Type B pancreatic cell (in vitro differentiated cells): ENCODE measurements around the gene PLEKHO2. TPM values are rescaled to one million over a fixed set of nuclear protein-coding genes. Genes with fewer than 3 reads are reported as not detected.
"Not testable (repeated sequence)": the region's sequence is repeated elsewhere in the genome, so short reads cannot be mapped to it uniquely, and the experiment has no call there.

Experiments used
- DNase-seq: peaks from one replicate; pipeline ENCODE4 v3.0.0; 2021; ENCODE audit warnings: mixed read lengths; ENCODE audit not compliant: unreplicated experiment; ENCODE audit errors: extremely low spot score
- H3K27ac Mint-ChIP-seq: 2 replicates; pipeline ENCODE4 v1.8.0; 2021; ENCODE audit warnings: mild to moderate bottlenecking, mixed read lengths
- H3K27me3 Mint-ChIP-seq: 2 replicates; pipeline ENCODE4 v1.8.0; 2021; ENCODE audit warnings: mixed read lengths
- H3K36me3 Mint-ChIP-seq: 2 replicates; pipeline ENCODE4 v1.8.0; 2021; ENCODE audit warnings: mixed read lengths
- H3K4me1 Mint-ChIP-seq: one replicate; pipeline ENCODE4 v1.8.0; 2021; ENCODE audit warnings: mixed read lengths; ENCODE audit not compliant: unreplicated experiment
- H3K4me3 Mint-ChIP-seq: 2 replicates; pipeline ENCODE4 v1.8.0; 2021; ENCODE audit warnings: mild to moderate bottlenecking, mixed read lengths
- H3K9me3 Mint-ChIP-seq: 2 replicates; pipeline ENCODE4 v1.8.0; 2021; ENCODE audit warnings: mixed read lengths
- long read RNA-seq: library from polyadenylated mRNA; unstranded; transcript quantifications from one replicate; pipeline ENCODE4 v2.0.0, GENCODE V29; 2020
- total RNA-seq: library from RNA; stranded (reverse); gene quantifications from 2 replicates; pipeline ENCODE4 v1.2.1, GENCODE V29; 2021; ENCODE audit warnings: low replicate concordance
- TF ChIP-seq, protein P1 (sequence below): fragments of 200-600 bp; sonication (generic); conservative IDR thresholded peaks from 2 replicates; pipeline ENCODE4 v1.5.0; 2021; ENCODE audit warnings: antibody characterized with exemption, mild to moderate bottlenecking

The PLEKHO2 gene, protein sequence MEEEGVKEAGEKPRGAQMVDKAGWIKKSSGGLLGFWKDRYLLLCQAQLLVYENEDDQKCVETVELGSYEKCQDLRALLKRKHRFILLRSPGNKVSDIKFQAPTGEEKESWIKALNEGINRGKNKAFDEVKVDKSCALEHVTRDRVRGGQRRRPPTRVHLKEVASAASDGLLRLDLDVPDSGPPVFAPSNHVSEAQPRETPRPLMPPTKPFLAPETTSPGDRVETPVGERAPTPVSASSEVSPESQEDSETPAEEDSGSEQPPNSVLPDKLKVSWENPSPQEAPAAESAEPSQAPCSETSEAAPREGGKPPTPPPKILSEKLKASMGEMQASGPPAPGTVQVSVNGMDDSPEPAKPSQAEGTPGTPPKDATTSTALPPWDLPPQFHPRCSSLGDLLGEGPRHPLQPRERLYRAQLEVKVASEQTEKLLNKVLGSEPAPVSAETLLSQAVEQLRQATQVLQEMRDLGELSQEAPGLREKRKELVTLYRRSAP
- total RNA-seq: 10.1 and 11.2 TPM in 2 replicates
- long read RNA-seq, partial matches to known transcripts: 0 of 1 reads
- long read RNA-seq, other reads (novel, unspliced or antisense): 0 of 1 reads

DNA sequence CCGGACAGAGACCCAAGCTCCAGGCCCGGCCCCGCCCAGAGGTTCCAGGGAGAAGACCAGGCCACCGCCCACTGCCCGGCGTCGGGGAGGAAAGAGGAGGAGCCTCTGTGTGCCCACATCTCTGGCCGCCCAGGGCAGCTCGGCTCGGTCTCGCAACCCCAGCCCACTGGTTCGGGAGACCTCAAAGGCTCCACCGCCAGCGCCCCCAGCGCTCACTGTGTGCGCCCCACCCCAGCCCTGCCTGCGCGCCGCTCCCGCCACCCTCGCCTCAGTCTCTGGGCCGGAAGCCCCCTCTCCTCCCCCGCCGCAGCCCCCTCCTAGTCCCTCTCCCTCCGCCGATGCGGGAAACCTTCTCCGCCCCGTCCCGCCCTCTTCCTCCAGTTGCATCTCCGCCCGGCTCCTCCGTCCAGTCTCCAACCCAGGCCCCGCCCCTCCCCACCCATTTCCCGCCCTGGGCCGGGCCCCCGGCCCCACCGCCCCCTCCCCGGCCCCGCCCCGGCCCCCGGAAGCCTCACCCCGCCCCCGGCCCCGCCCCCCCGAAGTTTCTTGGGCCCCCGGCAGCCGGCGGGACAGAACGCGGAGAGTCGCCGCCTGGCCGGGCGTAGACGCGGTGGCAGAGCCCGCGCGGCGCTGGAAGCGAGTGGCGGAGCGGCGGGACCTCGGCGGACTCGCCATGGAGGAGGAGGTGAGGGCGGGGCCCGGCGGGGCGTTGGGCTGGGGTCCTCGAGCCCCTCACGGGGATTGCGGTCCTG, at the start of gene PLEKHO2:
Gene PLEKHO2 (plus strand): TSS at position 572 of the 752 bp plus-strand sequence. CDS start 102 bp downstream, at position 674.
- DNase-seq: peak; percentile 95
- H3K36me3 Mint-ChIP-seq: no peaks in the 10 kb centered on the region
- H3K4me1 Mint-ChIP-seq: peaks cover 29% of the 10 kb centered on the region
- peaks cover 3% of the 10 kb centered on the region for H3K27me3 Mint-ChIP-seq
- H3K27ac Mint-ChIP-seq: peak within 1 kb of the TSS; percentile 82
- no peaks in the 10 kb centered on the region for H3K9me3 Mint-ChIP-seq
- TF ChIP-seq, protein P1, sequence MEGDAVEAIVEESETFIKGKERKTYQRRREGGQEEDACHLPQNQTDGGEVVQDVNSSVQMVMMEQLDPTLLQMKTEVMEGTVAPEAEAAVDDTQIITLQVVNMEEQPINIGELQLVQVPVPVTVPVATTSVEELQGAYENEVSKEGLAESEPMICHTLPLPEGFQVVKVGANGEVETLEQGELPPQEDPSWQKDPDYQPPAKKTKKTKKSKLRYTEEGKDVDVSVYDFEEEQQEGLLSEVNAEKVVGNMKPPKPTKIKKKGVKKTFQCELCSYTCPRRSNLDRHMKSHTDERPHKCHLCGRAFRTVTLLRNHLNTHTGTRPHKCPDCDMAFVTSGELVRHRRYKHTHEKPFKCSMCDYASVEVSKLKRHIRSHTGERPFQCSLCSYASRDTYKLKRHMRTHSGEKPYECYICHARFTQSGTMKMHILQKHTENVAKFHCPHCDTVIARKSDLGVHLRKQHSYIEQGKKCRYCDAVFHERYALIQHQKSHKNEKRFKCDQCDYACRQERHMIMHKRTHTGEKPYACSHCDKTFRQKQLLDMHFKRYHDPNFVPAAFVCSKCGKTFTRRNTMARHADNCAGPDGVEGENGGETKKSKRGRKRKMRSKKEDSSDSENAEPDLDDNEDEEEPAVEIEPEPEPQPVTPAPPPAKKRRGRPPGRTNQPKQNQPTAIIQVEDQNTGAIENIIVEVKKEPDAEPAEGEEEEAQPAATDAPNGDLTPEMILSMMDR: peak; percentile 53
- H3K4me3 Mint-ChIP-seq: peak within 1 kb of the TSS; percentile 93

DNA sequence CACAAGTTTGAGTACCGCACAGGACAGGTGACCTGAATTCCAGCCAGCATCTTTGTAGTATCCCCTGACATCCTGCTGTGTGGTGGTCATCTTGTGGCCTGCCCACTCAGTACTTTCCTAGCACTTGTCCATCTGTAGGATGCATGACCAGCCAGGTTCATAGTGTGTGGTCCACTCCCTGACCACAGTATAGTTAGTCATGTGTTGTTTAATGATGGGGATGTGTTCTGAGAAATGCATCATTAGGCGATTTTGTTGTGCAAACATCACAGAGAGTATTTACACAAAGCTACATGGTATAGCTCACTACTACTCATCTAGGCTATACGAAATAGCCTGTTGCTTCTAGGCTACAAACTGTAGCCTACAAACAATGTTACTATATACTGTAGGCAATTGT, 49.4 kb upstream of the PLEKHO2 start:
- H3K4me1 Mint-ChIP-seq: no peaks in the 10 kb centered on the region
- no peaks in the 10 kb centered on the region for H3K9me3 Mint-ChIP-seq
- H3K27ac Mint-ChIP-seq: no peak overlapping the region
- DNase-seq: no peak
- no peak overlapping the region for H3K4me3 Mint-ChIP-seq
- TF ChIP-seq, protein P1: no peak
- no peaks in the 10 kb centered on the region for H3K36me3 Mint-ChIP-seq
- H3K27me3 Mint-ChIP-seq: no peaks in the 10 kb centered on the region

DNA sequence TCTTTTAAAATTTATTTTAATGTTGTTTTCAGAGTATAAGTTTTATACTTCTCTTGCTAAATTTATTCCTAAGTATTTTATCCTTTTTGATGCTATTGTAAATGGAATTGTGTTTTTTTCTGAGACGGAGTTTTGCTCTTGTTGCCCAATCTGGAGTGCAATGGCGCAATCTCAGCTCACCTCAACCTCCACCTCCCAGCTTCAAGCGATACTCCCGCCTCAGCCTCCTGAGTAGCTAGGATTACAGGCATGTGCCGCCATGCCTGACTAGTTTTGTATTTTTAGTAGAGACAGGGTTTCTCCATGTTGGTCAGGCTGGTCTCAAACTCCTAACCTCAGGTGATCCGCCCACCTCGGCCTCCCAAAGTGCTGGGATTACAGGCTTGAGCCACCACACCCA, 46.4 kb upstream of the PLEKHO2 start:
- not testable (repeated sequence) for H3K4me3 Mint-ChIP-seq, H3K9me3 Mint-ChIP-seq, H3K27me3 Mint-ChIP-seq, H3K27ac Mint-ChIP-seq, H3K36me3 Mint-ChIP-seq, DNase-seq, H3K4me1 Mint-ChIP-seq

DNA sequence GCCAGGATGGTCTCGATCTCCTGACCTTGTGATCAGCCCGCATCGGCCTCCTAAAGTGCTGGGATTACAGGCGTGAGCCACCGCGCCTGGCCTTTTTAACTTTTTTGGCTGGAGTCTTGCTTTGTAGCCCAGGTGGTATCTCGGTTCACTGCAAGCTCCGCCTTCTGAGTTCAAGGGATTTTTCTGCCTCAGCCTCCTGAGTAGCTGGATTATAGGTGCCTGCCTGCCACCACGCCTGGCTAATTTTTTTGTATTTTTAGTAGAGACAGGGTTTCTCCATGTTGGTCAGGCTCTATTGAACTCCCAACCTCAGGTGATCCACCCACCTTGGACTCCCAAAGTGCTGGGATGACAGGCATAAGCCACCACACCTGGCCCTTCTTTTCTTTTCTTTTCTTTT, 45.8 kb upstream of the PLEKHO2 start:
- not testable (repeated sequence) for H3K9me3 Mint-ChIP-seq, H3K4me1 Mint-ChIP-seq, H3K36me3 Mint-ChIP-seq, H3K27me3 Mint-ChIP-seq, H3K4me3 Mint-ChIP-seq, H3K27ac Mint-ChIP-seq, DNase-seq

DNA sequence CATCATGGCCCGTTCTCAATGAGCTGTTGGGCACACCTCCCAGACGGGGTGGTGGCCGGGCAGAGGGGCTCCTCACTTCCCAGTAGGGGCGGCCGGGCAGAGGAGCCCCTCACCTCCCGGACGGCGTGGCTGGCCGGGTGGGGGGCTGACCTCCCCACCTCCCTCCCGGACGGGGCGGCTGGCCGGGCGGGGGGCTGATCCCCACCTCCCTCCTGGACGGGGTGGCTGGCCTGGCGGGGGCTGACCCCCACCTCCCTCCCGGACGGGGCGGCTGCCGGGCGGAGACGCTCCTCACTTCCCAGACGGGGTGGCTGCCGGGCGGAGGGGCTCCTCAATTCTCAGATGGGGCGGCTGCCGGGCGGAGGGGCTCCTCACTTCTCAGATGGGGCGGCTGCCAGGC, 42.8 kb upstream of the PLEKHO2 start:
- not testable (repeated sequence) for H3K9me3 Mint-ChIP-seq, H3K27me3 Mint-ChIP-seq, H3K36me3 Mint-ChIP-seq, H3K27ac Mint-ChIP-seq, H3K4me3 Mint-ChIP-seq, H3K4me1 Mint-ChIP-seq, DNase-seq

DNA sequence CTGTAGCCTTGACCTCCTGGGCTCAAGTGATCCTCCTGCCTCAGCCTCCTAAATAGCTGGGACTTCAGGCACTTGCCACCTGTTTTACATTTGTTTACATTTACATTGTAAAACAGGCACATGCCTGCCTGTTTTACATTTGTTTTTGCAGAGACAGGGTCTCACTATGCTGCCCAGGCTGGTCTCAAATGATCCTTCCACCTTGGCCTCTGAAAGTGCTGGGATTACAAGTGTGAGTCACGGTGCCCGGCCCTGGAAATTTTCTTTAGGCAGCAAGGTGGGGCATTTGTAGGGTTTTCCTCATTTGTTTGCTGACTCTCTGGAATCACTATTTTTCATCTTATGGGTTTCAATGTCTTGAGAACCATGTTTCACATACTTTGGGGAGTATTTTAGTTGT, 41.2 kb upstream of the PLEKHO2 start:
- no peak for DNase-seq
- H3K4me1 Mint-ChIP-seq: peaks cover 8% of the 10 kb centered on the region
- no peaks in the 10 kb centered on the region for H3K27me3 Mint-ChIP-seq
- no peaks in the 10 kb centered on the region for H3K36me3 Mint-ChIP-seq
- H3K9me3 Mint-ChIP-seq: no peaks in the 10 kb centered on the region
- TF ChIP-seq, protein P1: no peak
- no peak overlapping the region for H3K4me3 Mint-ChIP-seq
- H3K27ac Mint-ChIP-seq: no peak overlapping the region

DNA sequence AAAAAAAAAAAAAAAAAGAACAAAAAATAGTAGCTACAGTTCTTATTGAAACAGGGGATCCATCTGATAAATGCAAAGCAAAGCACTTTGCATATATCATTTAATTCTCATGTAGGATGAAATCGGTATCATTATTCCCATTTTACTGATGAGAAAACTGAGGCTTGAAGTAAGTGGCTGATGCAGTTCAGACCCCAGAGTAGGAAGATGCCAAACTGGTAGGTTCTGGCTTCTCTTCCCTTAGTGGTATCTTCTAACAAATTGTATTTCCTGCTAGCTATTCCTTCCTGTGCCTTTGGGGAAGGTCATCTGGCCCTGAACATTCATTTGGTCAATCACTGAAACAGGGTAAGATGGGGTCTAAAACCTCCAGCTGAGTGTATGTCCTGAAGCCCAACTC, 38.2 kb upstream of the PLEKHO2 start:
- H3K36me3 Mint-ChIP-seq: no peaks in the 10 kb centered on the region
- DNase-seq: no peak
- H3K9me3 Mint-ChIP-seq: no peaks in the 10 kb centered on the region
- H3K4me3 Mint-ChIP-seq: no peak overlapping the region
- peaks cover 18% of the 10 kb centered on the region for H3K4me1 Mint-ChIP-seq
- TF ChIP-seq, protein P1: no peak
- H3K27me3 Mint-ChIP-seq: no peaks in the 10 kb centered on the region
- H3K27ac Mint-ChIP-seq: no peak overlapping the region
